ENCODE measurements around the gene SLC27A5.

DNA sequence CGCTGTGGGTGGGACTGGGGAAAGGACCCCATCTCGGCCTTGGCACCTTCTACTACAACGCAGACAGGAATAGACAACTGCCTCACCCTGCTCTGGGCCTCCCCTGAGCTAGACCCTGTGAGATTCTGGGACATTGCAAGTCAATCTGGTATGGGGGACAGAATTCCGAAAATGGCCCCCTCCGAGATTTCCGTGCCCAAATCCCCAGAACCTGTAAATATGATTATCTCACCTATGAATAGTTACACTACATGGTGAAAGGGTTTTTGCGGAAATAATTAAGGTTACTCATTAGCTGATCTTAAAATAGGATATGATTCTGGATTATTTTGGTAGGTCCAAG, 8.4 kb upstream of the SLC27A5 start:
- TF ChIP-seq, protein P1, sequence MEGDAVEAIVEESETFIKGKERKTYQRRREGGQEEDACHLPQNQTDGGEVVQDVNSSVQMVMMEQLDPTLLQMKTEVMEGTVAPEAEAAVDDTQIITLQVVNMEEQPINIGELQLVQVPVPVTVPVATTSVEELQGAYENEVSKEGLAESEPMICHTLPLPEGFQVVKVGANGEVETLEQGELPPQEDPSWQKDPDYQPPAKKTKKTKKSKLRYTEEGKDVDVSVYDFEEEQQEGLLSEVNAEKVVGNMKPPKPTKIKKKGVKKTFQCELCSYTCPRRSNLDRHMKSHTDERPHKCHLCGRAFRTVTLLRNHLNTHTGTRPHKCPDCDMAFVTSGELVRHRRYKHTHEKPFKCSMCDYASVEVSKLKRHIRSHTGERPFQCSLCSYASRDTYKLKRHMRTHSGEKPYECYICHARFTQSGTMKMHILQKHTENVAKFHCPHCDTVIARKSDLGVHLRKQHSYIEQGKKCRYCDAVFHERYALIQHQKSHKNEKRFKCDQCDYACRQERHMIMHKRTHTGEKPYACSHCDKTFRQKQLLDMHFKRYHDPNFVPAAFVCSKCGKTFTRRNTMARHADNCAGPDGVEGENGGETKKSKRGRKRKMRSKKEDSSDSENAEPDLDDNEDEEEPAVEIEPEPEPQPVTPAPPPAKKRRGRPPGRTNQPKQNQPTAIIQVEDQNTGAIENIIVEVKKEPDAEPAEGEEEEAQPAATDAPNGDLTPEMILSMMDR (IDR thresholded peaks at IDR 0.05) = no peak
- TF ChIP-seq POLR2A (IDR thresholded peaks at IDR 0.05) = no peak

All from tibial nerve (tissue), 3 donors.